ENCODE results near the gene ATP13A2. TPM values are rescaled to one million over a fixed set of nuclear protein-coding genes. Genes with fewer than 3 reads are reported as not detected.
A peak's percentile ranks its signal among the peaks of the same experiment; 100 is the strongest.

ATP13A2 gene
- polyA plus RNA-seq, 3 donors, result 17.6 to 37.8 (median 19.5) TPM

GRCh38 chr1:17055801-17056200 is 44.1 kb upstream of the ATP13A2 start:
- Histone ChIP-seq H3K4me2 (replicated peaks; ENCODE audit: extremely low read depth, low read length, poor library complexity, severe bottlenecking) (no peak overlapping the region), H3K79me2 (ENCODE audit: insufficient read depth, low read length) (peaks cover 31% of the 10 kb centered on the region), H3K4me1 (ENCODE audit: control insufficient read depth in 1 of 2, insufficient read depth in 2 of 2, low read length in 2 of 2) (peaks cover 29 to 40% of the 10 kb centered on the region in 2 donors), H3K36me3 (replicated peaks in 1 of 2; ENCODE audit: control insufficient read depth in 1 of 2, insufficient read depth in 2 of 2, low read length in 2 of 2) (peaks cover 8% of the 10 kb centered on the region in 2 donors), H3K9ac (ENCODE audit: insufficient read depth, low read length, poor library complexity, severe bottlenecking) (no peak overlapping the region), H3K27ac (ENCODE audit: low read depth in 1 of 2, low read length in 2 of 2) (no peak overlapping the region), H3K4me3 (replicated peaks in 1 of 3; ENCODE audit: low read depth in 2 of 3, low read length in 3 of 3) (no peak overlapping the region), H2AFZ (ENCODE audit: insufficient read depth, low read depth, low read length, poor library complexity, severe bottlenecking) (no peak overlapping the region), H3K9me3 (replicated peaks in 1 of 2; ENCODE audit: control insufficient read depth in 1 of 2, insufficient read depth in 1 of 2, low read length in 2 of 2) (no peaks in the 10 kb centered on the region), H4K20me1 (ENCODE audit: insufficient read depth, low read length) (peaks cover 13% of the 10 kb centered on the region), H3K27me3 (ENCODE audit: control insufficient read depth in 2 of 2, insufficient read depth in 2 of 2, low read length in 2 of 2) (no peaks in the 10 kb centered on the region)
- TF ChIP-seq, protein P1, sequence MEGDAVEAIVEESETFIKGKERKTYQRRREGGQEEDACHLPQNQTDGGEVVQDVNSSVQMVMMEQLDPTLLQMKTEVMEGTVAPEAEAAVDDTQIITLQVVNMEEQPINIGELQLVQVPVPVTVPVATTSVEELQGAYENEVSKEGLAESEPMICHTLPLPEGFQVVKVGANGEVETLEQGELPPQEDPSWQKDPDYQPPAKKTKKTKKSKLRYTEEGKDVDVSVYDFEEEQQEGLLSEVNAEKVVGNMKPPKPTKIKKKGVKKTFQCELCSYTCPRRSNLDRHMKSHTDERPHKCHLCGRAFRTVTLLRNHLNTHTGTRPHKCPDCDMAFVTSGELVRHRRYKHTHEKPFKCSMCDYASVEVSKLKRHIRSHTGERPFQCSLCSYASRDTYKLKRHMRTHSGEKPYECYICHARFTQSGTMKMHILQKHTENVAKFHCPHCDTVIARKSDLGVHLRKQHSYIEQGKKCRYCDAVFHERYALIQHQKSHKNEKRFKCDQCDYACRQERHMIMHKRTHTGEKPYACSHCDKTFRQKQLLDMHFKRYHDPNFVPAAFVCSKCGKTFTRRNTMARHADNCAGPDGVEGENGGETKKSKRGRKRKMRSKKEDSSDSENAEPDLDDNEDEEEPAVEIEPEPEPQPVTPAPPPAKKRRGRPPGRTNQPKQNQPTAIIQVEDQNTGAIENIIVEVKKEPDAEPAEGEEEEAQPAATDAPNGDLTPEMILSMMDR (IDR thresholded peaks at IDR 0.05), result no peak
- H3K27me3 Mint-ChIP-seq (ENCODE audit: low read depth in 3 of 3), result peaks cover 0 to 2% (median 0%) of the 10 kb centered on the region in 3 donors
- no peak overlapping the region for H3K27ac Mint-ChIP-seq
- no peaks in the 10 kb centered on the region for H3K9me3 Mint-ChIP-seq
- 100% methylated on average over 4 of the region's 7 CpGs for WGBS (ENCODE audit: insufficient coverage)
- H3K4me1 Mint-ChIP-seq, result peaks cover 31% of the 10 kb centered on the region
- DNase-seq, result no peak
- H3K36me3 Mint-ChIP-seq, result peaks cover 6 to 12% of the 10 kb centered on the region in 2 donors
- H3K4me3 Mint-ChIP-seq, result peak overlapping the region in 1 of 2 donors; percentile 16
- intact Hi-C loops (cut with micrococcal nuclease), result loop anchor here in 1 of 2 donors (5.0 kb wide), 1 partner anchor 66 kb away; no protein-coding TSS in a partner anchor

GRCh38 chr1:17053685-17054410 is 42.1 kb upstream of the ATP13A2 start, which contains the start of gene SDHB:
Gene SDHB, minus strand, starts transcription at chr1:17054032. Its CDS starts 13 bp downstream, at chr1:17054019.
- H3K27ac Mint-ChIP-seq, result peak within 1 kb of the TSS; percentile 95 to 99 (median 98)
- H3K4me2 ChIP-seq (replicated peaks; ENCODE audit: extremely low read depth, low read length, poor library complexity, severe bottlenecking), result peak within 1 kb of the TSS; percentile 91
- H3K27me3 ChIP-seq (ENCODE audit: control insufficient read depth in 2 of 2, insufficient read depth in 2 of 2, low read length in 2 of 2), result no peaks in the 10 kb centered on the region
- peaks cover 27% of the 10 kb centered on the region for H4K20me1 ChIP-seq (ENCODE audit: insufficient read depth, low read length)
- H3K4me1 Mint-ChIP-seq, result peaks cover 18% of the 10 kb centered on the region
- TF ChIP-seq, protein P1 (IDR thresholded peaks at IDR 0.05), result no peak
- peaks cover 14 to 23% of the 10 kb centered on the region in 2 donors for H3K4me1 ChIP-seq (ENCODE audit: control insufficient read depth in 1 of 2, insufficient read depth in 2 of 2, low read length in 2 of 2)
- H3K9me3 Mint-ChIP-seq, result no peaks in the 10 kb centered on the region
- peak within 1 kb of the TSS; percentile 95 to 97 for H3K4me3 Mint-ChIP-seq
- peaks cover 50% of the 10 kb centered on the region for H3K79me2 ChIP-seq (ENCODE audit: insufficient read depth, low read length)
- DNase-seq, result peak; percentile 97 to 98 (median 98)
- peaks cover 0 to 2% (median 0%) of the 10 kb centered on the region in 3 donors for H3K27me3 Mint-ChIP-seq (ENCODE audit: low read depth in 3 of 3)
- intact Hi-C loops (cut with micrococcal nuclease), result no loop called here
- peaks cover 16 to 29% of the 10 kb centered on the region in 2 donors for H3K36me3 Mint-ChIP-seq
- no peaks in the 10 kb centered on the region for H3K9me3 ChIP-seq (replicated peaks in 1 of 2; ENCODE audit: control insufficient read depth in 1 of 2, insufficient read depth in 1 of 2, low read length in 2 of 2)
- H3K9ac ChIP-seq (ENCODE audit: insufficient read depth, low read length, poor library complexity, severe bottlenecking), result peak within 1 kb of the TSS; percentile 69
- H3K27ac ChIP-seq (ENCODE audit: low read depth in 1 of 2, low read length in 2 of 2), result peak within 1 kb of the TSS; percentile 79 to 93
- peak within 1 kb of the TSS; percentile 69 to 94 (median 80) for H3K4me3 ChIP-seq (replicated peaks in 1 of 3; ENCODE audit: low read depth in 2 of 3, low read length in 3 of 3)
- 0% methylated on average over 33 of the region's 44 CpGs for whole genome bisulfite sequencing (ENCODE audit: insufficient coverage)
- H2AFZ ChIP-seq (ENCODE audit: insufficient read depth, low read depth, low read length, poor library complexity, severe bottlenecking), result peak within 1 kb of the TSS; percentile 74
- peaks cover 21 to 28% of the 10 kb centered on the region in 2 donors for H3K36me3 ChIP-seq (replicated peaks in 1 of 2; ENCODE audit: control insufficient read depth in 1 of 2, insufficient read depth in 2 of 2, low read length in 2 of 2)
